Measurements from ENCODE around the gene REM2. TPM values are rescaled to one million over a fixed set of nuclear protein-coding genes. Genes with fewer than 3 reads are reported as not detected.

REM2 gene
- total RNA-seq, 2 experiments from 2014 or later = 1.5 to 5.7 TPM

DNA sequence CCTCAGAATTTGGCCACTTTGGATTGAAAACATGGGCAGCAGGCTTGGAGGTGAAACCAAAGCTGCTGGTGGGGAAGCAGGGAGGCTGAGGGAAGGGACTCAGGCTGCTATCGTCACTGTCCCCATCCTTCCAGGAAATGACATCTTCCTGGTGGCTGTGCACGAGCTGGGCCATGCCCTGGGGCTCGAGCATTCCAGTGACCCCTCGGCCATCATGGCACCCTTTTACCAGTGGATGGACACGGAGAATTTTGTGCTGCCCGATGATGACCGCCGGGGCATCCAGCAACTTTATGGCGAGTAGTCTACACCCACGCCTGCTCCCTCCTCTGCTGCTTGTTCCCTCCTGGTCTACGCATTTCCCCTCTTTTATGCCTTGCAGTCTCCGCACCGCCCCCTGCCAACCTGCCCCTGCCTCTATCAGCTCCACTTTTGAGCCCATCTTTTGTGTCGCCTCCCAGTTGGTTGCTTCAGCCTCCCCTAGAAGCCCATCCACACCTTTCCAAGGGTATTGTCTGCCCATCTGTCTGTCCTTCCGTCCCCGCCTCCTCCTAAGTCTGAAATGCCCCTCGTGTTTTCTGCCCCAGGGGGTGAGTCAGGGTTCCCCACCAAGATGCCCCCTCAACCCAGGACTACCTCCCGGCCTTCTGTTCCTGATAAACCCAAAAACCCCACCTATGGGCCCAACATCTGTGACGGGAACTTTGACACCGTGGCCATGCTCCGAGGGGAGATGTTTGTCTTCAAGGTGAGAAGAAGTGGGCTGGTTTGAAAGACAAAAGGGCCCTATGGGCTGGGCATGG lies 39.7 kb upstream of the REM2 start:
- ChIA-PET POLR2A (no interaction called here), CTCF (ENCODE audit: unreplicated experiment) (interaction anchor here (0.7 kb wide), 1 partner anchor 20 kb away, joined by 3 read pairs; no protein-coding TSS in a partner anchor)
- no peak overlapping the region for H3K4me3 ChIP-seq (ENCODE audit: low read depth, low read length, poor library complexity, severe bottlenecking)
- H3K9me3 ChIP-seq (ENCODE audit: low read length) = no peaks in the 10 kb centered on the region
- no peak for TF ChIP-seq EZH2phosphoT487 (IDR thresholded peaks at IDR 0.05; ENCODE audit: borderline replicate concordance, low read depth, low read length)
- TF ChIP-seq, protein P1, sequence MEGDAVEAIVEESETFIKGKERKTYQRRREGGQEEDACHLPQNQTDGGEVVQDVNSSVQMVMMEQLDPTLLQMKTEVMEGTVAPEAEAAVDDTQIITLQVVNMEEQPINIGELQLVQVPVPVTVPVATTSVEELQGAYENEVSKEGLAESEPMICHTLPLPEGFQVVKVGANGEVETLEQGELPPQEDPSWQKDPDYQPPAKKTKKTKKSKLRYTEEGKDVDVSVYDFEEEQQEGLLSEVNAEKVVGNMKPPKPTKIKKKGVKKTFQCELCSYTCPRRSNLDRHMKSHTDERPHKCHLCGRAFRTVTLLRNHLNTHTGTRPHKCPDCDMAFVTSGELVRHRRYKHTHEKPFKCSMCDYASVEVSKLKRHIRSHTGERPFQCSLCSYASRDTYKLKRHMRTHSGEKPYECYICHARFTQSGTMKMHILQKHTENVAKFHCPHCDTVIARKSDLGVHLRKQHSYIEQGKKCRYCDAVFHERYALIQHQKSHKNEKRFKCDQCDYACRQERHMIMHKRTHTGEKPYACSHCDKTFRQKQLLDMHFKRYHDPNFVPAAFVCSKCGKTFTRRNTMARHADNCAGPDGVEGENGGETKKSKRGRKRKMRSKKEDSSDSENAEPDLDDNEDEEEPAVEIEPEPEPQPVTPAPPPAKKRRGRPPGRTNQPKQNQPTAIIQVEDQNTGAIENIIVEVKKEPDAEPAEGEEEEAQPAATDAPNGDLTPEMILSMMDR (conservative IDR thresholded peaks at IDR 0.05; ENCODE audit: low read length) = no peak
- H3K36me3 ChIP-seq (ENCODE audit: insufficient read depth, low read length) = no peaks in the 10 kb centered on the region
- BruUV-seq (replicated peaks) = no TSS peak
- DNase-seq (ENCODE audit: low spot score) = no peak
- H3K79me2 ChIP-seq (ENCODE audit: insufficient read depth, low read depth, low read length) = no peaks in the 10 kb centered on the region
- no peaks in the 10 kb centered on the region for H3K9me2 ChIP-seq (ENCODE audit: insufficient read depth, low read length)
- peaks cover 6% of the 10 kb centered on the region for H3K4me1 ChIP-seq (ENCODE audit: insufficient read depth, low read length, poor library complexity, severe bottlenecking)
- no peak overlapping the region for H2AFZ ChIP-seq (ENCODE audit: low read length)
- no peak overlapping the region for H3K4me2 ChIP-seq (ENCODE audit: low read length)
- intact Hi-C loops (cut with micrococcal nuclease; ENCODE audit: unreplicated experiment) = no loop called here
- H3K27ac ChIP-seq (ENCODE audit: low read depth, low read length, poor library complexity, severe bottlenecking) = no peak overlapping the region
- H4K20me1 ChIP-seq (ENCODE audit: insufficient read depth, low read length) = no peaks in the 10 kb centered on the region

DNA sequence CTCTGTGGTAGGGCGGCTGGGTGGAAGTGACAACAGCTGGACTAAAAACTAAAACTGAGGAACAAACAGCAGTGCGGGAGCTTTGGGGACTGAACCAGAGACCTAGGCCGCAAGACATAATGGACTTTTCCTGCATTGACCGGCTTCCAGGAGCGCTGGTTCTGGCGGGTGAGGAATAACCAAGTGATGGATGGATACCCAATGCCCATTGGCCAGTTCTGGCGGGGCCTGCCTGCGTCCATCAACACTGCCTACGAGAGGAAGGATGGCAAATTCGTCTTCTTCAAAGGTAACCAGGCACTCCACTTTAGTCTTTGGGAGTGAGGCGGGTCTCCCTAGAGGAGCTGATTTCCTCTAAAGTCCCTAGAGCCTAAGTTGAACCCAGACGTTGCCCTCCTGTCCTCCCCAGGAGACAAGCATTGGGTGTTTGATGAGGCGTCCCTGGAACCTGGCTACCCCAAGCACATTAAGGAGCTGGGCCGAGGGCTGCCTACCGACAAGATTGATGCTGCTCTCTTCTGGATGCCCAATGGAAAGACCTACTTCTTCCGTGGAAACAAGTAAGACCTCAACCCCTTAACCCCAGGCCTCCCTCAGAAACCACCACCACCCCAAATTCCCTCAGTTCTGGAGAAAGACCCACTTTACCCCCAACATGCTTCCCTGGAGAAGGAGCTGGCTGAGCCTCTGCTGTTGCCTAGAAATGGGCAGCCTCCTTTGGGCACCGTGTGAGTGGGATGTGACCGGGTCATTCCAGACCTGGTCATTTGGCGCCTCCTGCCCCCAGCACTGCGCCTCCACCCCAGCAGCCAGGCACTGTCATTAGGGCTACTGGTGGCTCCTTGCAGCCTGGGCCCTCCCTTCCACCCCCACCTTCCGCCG lies 38.6 kb upstream of the REM2 start:
- peaks cover 6% of the 10 kb centered on the region for H3K4me1 ChIP-seq (ENCODE audit: insufficient read depth, low read length, poor library complexity, severe bottlenecking)
- H2AFZ ChIP-seq (ENCODE audit: low read length) = no peak overlapping the region
- DNase-seq (ENCODE audit: low spot score) = no peak
- TF ChIP-seq, protein P1 (conservative IDR thresholded peaks at IDR 0.05; ENCODE audit: low read length) = no peak
- no peak for TF ChIP-seq EZH2phosphoT487 (IDR thresholded peaks at IDR 0.05; ENCODE audit: borderline replicate concordance, low read depth, low read length)
- no peaks in the 10 kb centered on the region for H4K20me1 ChIP-seq (ENCODE audit: insufficient read depth, low read length)
- intact Hi-C loops (cut with micrococcal nuclease; ENCODE audit: unreplicated experiment) = no loop called here
- H3K9me3 ChIP-seq (ENCODE audit: low read length) = no peaks in the 10 kb centered on the region
- ChIA-PET CTCF (ENCODE audit: unreplicated experiment) (interaction anchor here (0.8 kb wide), 1 partner anchor 10 kb away, joined by 4 read pairs; no protein-coding TSS in a partner anchor), POLR2A (interaction anchor here (0.6 kb wide), 1 partner anchor 17 kb away, joined by 3 read pairs; no protein-coding TSS in a partner anchor)
- no TSS peak for BruUV-seq (replicated peaks)
- H3K9me2 ChIP-seq (ENCODE audit: insufficient read depth, low read length) = no peaks in the 10 kb centered on the region
- H3K36me3 ChIP-seq (ENCODE audit: insufficient read depth, low read length) = no peaks in the 10 kb centered on the region
- H3K27ac ChIP-seq (ENCODE audit: low read depth, low read length, poor library complexity, severe bottlenecking) = no peak overlapping the region
- H3K79me2 ChIP-seq (ENCODE audit: insufficient read depth, low read depth, low read length) = no peaks in the 10 kb centered on the region
- H3K4me2 ChIP-seq (ENCODE audit: low read length) = no peak overlapping the region
- no peak overlapping the region for H3K4me3 ChIP-seq (ENCODE audit: low read depth, low read length, poor library complexity, severe bottlenecking)

All from OCI-LY7 (cell line).